Subcutaneous adipose tissue (tissue), 4 donors: ENCODE measurements around the gene NPVF. TPM values are rescaled to one million over a fixed set of nuclear protein-coding genes. Genes with fewer than 3 reads are reported as not detected.

Experiments used
- CTCF ChIP-seq: fragments of 450-650 bp; IDR thresholded peaks from one replicate; pipeline ENCODE4 v1.5.1; 2016; ENCODE audit warnings: low read depth, mild to moderate bottlenecking, control low read depth, antibody characterized with exemption, moderate library complexity
- total RNA-seq, 4 donors: library from RNA; depleted of rRNA; stranded (reverse); fragments of >200 nt; gene quantifications; one replicate each; pipeline ENCODE4 v1.1.0, GENCODE V29; 2016

NPVF gene
- total RNA-seq, 4 donors from 2014 or later = not detected

DNA sequence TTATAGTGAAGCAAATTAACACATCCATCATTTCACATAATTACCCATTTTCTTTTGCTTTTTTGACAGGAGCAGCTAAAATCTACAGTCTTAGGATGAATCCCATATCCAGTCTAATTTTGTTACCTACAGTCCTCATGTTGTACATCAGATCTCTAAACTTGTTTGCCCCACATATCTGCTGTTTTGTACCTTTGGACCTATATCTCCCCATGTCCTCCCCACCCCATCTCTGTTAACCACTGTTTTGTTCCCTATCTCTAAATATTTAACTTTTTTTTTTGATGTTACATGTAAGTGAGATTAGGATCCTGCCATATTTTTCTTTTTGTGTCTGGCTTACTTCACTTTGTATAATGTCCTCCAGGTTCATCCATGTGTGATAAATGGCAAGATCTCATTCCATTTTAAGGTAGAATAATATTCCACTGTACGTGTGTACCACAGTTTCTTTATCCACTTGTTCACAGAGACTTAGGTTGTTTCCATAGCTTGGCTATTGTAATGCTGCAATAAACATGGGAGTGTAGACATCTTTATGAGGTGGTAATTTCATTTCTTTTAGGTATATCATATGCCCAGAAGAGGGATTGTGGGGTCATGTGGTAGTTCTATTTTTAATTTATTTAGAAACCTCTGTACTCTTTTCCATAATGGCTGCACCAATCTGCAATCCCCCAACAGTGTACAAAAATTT is 19.6 kb downstream of the NPVF start:
- TF ChIP-seq CTCF = no peak

GRCh38 chr7:25207887-25208286 is 20.4 kb downstream of the NPVF start:
- TF ChIP-seq CTCF = no peak

DNA sequence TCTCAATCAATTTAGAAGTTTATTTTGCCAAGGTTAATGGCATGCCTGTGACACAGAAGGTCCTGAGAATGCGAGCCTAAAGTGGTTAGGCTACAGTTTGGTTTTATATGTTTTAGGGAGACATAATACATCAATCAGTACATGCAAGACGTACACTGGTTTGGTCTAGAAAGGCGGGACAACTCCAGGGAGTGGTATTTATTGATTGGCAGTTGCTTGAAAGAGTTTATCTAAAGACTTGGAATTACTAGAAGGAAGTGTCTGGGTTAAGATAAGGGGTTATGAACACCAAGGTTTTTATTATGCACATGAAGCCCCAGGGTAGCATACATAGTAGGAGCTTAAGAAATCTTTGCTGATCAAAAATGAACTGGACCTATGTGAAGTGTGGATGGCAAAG is 21.5 kb downstream of the NPVF start:
- TF ChIP-seq CTCF = no peak

GRCh38 chr7:25196132-25196896 is 32.0 kb downstream of the NPVF start:
- no peak for TF ChIP-seq CTCF

GRCh38 chr7:25194036-25194435 is 34.2 kb downstream of the NPVF start:
- TF ChIP-seq CTCF = no peak

GRCh38 chr7:25192043-25192442 is 36.2 kb downstream of the NPVF start:
- TF ChIP-seq CTCF = no peak

DNA sequence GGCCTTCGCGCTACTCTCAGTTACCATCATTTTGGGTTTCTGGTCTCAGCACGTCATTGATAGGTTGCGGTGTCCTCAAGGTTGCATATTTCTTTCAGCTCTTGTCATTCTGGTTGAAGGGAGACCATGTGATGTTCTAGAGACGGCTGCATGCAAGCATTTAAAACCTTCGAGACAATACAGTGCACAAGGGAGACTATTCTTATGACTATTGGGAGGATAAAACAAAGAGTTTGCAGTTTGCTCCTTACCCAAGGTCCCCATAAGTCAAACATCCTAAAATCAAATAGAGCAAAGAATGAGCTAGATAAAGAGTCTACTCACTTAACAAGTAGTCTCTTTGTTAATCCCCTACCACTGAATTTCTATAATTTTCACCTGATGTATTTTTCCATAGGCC is 39.1 kb downstream of the NPVF start:
- no peak for TF ChIP-seq CTCF
